GM18870 (cell line): Measurements from ENCODE around the gene RNASEL.
A peak's percentile ranks its signal among the peaks of the same experiment; 100 is the strongest.
"Not testable (repeated sequence)": the region's sequence is repeated elsewhere in the genome, so short reads cannot be mapped to it uniquely, and the experiment has no call there.

Source experiments
- ATAC-seq: cut with Tn5 transposase; IDR thresholded peaks from one replicate; pipeline ENCODE4 v1.9.1; 2021; ENCODE audit warnings: moderate library complexity; ENCODE audit not compliant: unreplicated experiment

RNASEL gene, protein sequence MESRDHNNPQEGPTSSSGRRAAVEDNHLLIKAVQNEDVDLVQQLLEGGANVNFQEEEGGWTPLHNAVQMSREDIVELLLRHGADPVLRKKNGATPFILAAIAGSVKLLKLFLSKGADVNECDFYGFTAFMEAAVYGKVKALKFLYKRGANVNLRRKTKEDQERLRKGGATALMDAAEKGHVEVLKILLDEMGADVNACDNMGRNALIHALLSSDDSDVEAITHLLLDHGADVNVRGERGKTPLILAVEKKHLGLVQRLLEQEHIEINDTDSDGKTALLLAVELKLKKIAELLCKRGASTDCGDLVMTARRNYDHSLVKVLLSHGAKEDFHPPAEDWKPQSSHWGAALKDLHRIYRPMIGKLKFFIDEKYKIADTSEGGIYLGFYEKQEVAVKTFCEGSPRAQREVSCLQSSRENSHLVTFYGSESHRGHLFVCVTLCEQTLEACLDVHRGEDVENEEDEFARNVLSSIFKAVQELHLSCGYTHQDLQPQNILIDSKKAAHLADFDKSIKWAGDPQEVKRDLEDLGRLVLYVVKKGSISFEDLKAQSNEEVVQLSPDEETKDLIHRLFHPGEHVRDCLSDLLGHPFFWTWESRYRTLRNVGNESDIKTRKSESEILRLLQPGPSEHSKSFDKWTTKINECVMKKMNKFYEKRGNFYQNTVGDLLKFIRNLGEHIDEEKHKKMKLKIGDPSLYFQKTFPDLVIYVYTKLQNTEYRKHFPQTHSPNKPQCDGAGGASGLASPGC

DNA sequence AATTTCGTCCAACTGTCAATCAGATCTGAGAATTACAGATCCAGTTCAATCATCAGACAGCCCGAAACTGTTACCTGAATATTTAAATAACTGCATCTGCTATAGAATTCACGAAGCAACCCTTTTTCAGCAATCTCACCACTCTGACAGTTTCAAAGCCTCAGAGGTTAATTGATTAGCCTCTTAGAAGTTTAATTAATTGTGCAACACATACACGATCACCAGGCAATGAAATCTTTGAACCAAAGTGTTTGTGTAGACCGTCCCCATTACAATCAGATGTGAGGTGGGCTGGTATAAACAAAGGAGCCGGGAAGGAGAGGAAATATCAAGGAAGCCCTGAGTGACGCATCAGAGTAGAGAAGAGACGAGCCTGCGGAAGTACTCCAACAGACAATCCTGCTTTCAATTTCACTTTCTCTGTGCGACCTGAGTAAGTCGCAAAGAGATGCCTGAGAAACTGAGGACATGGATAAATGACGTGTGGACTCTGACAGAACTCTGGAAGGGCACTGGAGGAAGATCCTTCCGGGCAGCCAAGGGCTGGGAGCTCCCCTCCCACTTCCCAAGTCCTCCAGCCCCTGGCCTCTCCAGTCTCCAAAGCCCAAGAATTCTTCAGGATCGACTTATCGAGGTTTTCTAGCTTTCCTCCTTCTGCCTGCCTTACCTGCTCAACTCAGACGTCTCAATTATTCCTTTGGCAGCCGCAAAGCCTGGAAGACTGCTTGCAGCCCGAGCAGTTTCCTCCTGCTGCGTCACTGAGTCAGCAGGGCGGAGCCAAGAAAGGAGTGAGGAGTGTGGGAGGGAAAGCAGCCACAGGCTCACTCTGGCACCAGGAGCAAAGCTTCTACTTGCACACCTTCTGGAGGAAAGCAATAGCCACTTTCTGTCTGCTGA, at the start of gene RNASEL:
Gene RNASEL, minus strand, starts transcription at position 757 of the 897 bp plus-strand sequence. CDS start 2,450 bp downstream, outside the sequence.
- ATAC-seq, result peak; percentile 83

DNA sequence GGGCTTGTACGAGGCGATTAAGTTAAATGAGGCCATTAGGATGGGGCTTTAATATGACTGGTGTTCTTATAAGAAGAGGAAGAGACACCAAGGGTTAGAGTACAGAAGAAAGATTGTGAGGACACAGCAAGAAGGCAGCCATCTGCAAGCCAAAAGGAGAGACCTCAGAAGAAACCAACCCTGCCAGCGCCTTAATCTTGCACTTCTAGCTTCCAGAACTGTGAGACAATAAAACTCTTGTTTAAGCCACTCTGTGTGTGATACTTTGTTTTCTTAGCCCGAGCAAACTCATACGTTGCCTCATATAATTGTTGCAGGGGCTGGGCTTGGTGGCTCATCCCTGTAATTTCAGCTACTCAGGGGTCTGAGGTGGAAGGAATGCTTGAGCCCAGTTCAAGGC, 48.7 kb upstream of the RNASEL start:
- ATAC-seq, result no peak

DNA sequence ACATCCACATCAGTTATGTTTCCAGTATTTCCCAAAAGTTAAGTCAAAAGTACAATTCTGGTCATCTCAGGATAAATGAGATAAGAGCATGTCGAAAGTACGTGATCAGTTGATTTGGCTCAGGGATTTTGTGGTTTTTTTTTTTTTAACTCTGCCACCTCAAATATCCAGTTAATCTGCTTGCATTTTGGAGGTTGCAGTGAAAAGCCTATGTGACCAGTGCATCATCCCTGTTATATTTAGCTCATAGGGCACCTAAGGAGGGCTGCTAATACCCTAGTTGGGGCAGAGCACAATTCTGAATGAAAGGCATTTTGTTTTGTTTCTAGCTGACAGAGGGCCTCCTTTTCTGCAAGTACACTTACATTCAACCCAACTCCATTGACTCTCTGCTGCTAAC, 46.8 kb upstream of the RNASEL start:
- ATAC-seq, result no peak

DNA sequence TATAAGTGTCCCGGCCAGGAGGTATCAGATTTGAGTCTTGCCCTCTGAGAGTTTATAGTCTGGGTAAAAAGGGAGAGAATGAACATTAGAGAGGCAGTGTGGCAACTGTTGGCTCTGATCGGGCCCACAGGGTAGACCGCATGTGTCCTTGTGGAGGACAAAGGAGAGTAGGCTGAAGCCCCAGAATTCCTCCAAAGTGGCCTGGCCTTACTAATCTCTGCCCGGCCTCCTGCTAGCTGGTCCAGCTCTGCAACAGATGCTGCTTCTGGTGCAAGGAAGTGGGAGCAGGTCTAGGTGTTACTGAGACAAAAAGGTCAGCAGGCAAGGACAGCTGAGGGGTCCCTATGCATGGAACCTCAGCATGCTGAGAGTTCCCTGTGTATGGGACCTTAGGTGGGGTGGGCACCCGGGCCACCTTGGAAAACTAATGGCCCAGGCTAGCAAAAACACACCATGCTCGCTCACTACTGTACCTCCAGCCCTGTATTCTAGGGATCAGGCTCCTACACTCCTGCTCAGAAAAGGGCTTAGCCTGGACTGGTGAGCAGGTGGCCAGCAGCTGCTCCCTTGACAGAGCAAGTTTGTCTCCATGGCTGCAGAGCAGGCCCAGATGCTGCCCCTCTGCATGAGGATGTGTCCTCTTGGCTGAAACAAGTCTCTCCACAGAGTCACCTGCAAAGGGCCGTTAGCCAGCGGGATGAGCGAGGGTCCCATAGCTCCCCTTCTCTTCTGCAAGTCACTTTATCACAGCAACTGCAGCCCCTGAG, 45.4 kb upstream of the RNASEL start:
- no peak for ATAC-seq

DNA sequence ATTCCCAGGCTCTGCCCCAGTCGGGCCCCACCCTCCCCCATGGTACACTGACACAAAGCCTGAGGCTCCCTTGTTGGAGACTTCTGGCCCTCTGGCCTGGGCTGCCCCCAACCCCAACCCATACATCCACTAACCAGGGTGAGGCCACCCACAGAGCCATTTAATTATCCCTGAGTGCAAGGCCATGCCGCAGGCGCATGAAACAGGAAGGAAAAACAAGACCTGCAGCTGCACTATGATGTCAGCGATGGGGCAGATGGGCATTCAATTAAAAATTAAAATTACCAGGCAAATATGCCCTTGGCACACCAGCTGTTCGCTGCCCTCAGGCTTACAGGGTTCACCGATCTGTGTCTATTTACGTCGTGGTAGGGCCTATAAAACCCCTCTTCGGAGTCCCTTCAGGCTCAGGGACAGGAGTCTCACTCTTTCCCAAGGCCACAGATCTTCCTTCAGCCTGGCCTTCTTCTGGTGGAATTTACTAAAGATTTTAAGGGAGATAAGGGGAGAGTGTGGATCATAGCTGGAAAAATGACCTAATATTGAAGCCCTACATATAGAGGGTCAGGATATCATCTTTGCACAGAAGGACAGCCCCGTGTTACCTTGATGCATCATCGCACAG, 44.7 kb upstream of the RNASEL start:
- no peak for ATAC-seq

DNA sequence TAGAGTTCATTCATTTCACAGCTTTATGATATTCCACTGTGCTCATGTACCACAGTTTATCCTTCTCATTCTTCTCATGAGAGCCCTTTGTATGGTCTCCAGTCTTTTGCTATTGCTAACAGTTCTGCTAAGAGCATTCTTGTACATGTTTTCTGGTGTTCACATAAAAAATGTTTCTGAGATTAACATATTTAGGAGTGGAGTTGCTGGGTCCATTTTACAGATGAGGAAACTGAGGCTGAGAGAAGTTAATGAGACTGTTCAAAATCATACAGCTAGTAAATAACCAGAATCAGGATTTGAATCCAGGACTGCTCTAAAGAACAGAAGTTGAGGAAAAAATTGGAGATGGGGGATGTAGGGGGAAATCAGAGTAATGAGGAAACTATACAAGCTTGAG, 44.0 kb upstream of the RNASEL start:
- ATAC-seq, result no peak

DNA sequence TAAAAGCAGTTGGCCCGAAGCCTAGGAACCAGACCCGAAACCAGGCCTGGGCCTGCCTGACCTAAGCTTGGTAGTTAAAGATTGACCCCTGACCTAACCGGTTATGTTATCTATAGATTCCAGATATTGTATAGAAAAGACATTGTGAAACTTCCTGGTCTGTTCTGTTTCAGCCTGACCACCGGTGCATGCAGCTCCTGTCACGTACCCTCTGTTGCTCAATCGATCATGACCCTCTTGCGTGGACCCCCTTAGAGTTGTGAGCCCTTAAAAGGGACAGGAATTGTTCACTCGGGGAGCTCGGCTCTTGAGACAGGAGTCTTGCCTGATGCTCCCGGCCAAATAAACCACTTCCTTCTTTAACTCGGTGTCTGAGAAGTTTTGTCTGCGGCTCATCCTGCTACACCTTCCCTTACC, 43.4 kb upstream of the RNASEL start:
- ATAC-seq, result not testable (repeated sequence)

DNA sequence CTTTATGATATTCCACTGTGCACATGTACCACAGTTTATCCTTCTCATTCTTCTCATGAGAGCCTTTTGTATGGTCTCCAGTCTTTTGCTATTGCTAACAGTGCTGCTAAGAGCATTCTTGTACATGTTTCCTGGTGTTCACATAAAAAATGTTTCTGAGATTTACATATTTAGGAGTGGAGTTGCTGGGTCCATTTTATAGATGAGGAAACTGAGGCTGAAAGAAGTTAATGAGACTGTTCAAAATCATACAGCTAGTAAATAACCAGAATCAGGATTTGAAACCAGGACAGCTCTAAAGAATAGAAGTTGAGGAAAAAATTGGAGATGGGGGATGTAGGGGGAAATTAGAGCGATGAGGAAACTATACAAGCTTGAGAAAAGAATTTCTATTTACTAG, 42.9 kb upstream of the RNASEL start:
- ATAC-seq, result no peak

DNA sequence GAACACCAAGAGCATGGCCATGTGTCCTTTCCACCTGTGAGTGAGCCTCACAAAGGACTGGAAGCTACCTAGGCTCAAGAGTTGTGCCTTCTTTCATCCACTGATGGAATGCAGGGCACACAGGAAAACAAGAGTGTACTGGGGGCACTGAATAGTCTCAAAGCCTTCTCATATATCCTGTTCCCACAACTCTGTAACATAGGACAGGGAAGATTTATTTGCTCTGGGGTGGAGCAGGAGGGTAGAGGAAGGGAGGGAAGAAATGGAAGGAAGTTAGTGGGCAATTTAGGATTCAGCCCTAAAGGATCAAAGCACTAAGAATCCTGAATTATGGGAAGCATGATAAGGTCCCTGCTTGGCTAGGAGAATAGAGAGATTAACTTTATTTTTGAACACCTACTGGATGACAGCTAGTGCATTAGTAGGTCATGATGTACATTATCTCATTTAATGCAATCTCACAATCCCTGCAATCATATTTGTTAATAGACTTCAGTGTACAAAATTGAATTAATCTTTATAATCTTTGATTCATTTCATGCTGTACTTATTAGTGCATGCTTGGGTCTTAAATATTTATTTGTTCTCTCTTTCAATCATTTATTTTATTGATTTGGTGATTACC, 42.1 kb upstream of the RNASEL start:
- ATAC-seq, result no peak

DNA sequence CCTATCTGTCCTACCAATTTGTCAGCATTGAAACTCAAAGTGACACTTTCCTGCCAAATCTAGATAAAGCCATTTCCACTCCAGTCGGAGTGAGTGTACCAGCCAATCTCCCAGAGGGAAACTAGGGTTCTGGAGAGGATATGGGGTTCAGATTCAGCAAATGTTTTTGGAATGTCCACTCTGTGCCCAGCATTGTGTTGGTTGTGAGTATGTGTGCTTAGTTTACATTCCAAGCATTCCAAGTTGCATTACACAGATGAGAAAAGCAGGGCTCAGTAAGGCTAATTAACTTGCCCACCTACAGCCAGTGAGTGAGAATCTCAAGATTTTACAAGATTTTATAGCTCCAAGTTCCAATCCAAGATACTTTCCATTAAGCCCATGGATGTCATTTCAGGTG, 41.5 kb upstream of the RNASEL start:
- ATAC-seq, result no peak

DNA sequence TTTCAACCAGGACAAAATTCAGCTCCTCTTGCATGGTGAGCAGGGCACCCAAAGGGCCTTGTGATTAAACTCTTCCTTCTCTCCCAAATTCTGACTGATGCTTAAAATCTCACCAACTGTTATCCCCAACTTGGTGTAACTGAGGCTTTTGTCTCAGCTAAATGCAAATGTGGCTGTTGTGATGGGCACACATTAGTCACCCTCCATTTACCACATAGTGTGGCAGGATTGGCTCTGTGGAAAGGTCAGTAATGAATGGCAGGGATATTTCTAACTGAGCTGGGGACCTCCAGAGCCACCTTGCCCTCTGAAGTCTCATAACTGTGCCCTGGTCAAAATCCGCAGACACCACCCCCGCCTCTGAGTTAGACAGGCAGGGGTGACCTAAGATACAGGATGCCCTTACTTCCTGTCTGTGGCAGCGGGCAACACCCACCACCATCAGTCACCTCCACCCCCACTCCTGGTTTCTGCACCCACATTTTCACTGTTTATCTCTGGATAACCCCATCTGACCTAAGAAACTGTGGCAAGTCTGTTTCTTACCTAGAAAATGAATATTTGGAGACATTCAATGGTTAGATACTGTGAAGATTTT, 40.5 kb upstream of the RNASEL start:
- ATAC-seq, result no peak

DNA sequence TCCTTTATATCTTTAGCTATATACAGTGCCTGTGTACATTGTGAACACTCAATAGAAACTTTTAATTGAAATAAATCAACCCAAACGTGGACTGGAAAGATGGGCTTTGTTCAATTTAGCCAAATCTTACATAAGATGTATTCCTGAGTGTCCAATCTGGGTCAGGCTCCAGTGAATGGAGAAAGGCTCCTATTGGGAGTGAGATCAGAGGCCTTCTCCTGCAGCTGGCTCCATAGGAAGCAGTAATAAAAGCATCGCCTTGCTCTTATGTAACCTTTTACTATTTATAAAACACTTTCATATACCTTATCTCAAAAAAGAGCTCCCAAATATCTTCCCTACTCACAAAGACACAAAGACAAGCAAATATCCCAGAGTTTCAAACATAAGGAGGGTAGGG, 40.0 kb upstream of the RNASEL start:
- ATAC-seq, result no peak

DNA sequence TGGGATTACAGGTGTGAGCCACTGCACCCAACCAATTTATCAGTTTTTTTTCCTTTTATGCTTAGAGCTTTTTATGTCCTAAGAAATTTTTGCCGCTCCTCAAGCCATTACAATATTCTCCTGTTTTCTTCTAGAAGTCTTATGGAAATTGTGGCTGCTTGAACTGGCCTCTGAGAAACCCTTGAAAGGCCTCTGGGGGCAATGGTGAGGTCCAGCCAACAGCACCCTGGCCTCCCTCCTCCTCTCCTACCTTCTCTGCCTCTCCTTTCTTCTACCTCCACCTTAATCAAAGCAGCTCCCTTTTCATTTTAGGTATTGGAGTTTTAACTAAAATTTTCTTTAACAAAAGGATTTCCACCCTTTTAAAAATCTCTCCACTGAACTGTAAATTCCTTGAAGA, 39.6 kb upstream of the RNASEL start:
- ATAC-seq, result no peak

DNA sequence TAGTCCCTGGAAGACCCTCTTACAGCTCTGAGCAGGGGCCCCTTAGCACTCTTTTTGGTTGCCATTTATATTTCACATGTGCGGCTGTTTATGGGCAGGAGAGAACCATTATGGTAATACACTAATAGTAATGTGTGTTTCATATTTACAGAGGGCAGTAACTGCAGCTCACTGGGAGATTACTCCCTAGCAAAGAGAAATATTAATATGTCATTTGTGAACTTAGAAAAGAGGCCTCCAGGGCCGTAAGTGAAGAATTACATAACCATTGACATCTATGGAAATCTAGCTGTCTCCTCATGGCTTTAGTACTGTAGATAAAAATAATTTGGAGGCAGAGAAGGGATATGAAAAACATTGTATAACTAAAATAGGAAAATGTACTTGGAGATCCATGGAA, 38.6 kb upstream of the RNASEL start:
- no peak for ATAC-seq

DNA sequence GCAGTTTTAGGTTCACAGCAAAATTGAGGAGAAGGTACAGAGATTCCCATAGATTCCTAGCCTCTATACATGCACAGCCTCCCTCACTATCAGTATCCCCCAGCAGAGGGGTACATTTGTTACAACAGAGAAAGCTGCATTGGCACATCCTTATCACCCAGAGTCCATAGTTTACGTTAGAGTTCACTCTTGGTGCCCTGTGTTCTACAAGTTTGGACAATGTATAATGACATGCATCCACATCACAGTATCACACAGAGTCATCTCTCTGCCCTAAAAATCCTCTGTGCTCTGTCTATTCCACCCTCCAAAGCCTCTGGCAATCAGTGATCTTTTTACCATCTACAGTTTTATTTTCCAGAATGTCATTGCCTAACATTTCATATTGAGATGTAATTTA, 37.5 kb upstream of the RNASEL start:
- no peak for ATAC-seq

DNA sequence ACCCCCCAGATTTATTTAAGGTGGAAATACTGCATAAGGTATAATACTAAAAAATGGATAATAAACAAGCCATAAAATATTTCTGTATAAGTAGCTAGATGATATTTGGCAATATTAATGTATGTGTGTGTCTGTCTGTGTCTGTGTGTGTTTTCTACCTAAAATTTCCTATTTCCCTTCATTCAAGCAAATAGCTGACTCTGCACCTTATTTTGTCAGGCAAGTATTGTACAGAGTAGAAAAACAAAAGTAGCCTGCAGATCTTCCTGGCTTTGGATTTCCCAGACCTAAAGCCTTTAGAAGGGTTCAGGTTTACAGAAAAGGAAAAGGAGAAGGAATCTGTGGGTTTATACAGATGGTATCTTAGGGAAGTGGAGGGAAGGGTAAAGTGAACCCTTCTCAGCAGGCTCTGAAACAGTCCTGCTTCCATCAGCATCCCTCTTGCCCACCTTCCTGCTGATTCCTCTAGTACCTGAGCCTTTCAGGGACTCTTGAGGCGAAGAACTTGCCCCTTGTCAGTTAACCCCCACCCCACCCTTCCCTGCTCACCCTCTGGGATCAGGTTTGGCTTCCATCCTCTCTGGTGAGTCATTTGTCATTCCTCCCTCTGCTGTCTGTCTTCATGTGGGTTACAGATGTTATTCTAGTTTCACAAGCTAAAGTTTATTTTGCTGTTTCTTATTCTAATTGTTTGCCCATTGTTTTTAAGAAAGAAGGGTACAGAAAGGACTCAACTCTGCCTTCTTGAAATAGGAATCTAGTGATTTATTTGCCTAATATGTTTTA, 36.9 kb upstream of the RNASEL start:
- no peak for ATAC-seq

DNA sequence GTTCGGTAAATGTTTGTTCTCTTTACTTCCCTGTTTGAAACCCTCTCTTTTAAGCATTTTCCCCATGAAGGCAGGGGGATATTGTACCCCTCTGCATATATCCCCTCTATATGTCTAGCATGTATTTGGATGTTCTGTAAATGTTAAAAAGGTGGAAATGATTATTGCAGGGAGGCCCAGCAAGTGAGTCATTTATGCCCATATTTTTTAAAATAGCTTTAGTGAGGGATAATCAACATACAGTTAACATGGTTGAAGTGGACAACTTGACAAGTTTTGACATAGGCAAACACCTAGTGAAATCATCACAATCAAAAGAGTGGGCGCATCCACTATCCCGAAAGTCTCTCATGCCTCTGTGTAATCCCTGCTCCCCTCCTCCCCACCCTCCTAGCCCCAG, 36.0 kb upstream of the RNASEL start:
- ATAC-seq, result no peak

DNA sequence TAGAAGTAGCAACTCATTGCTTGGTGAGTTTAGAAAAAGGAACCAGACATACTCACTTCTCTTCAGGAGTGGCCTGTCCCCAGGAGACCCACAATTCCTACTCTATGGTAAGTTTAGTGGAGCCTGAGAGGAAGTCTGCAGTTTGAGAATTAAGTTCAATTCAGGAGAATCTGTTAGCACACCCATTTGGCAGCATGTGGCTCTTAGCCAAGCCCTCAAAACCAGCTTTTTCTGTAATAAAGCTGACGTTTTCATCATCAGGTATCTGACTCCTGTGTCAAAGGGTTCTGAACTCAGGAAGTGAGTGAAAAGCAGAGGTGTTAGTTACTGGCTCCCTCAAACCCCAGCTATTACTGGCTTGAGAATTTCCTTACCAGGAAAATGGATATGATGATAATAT, 35.5 kb upstream of the RNASEL start:
- ATAC-seq, result no peak
